Head of caudate nucleus (tissue), 42 donors: ENCODE measurements around the gene ADAM20.
"Not testable (repeated sequence)": the region's sequence is repeated elsewhere in the genome, so short reads cannot be mapped to it uniquely, and the experiment has no call there.

Experiments
- DNase-seq, 42 donors: peaks; one replicate each; pipeline versions ENCODE4 v3.0.0 to v3.0.0-alpha.2; 2020 to 2021; ENCODE audit warnings: mixed read lengths in 7 of 42
- intact Hi-C: fragments of 100-400 bp; cut with DNase I; formaldehyde crosslinking; loops from one replicate; pipeline ENCODE4 v1.15.0; 2022

ADAM20 gene

GRCh38 chr14:70534904-70535303 lies at the start of gene ADAM20:
ADAM20 (minus strand) TSS chr14:70535004; CDS start chr14:70524757, 10,247 bp downstream.
- DNase-seq: no peak
- intact Hi-C loops: no loop called here

- DNase-seq: no peak
- intact Hi-C loops: no loop called here
Observed at GRCh38 chr14:70576891-70577290, 42.1 kb upstream of the ADAM20 start.

- intact Hi-C loops: no loop called here
- DNase-seq: no peak
Observed at GRCh38 chr14:70573050-70573449, 38.2 kb upstream of the ADAM20 start.

GRCh38 chr14:70571139-70571538 lies 36.3 kb upstream of the ADAM20 start:
- intact Hi-C loops: no loop called here
- DNase-seq: no peak

GRCh38 chr14:70567791-70568190 lies 33.0 kb upstream of the ADAM20 start:
- intact Hi-C loops: no loop called here
- no peak for DNase-seq

GRCh38 chr14:70563869-70564268 lies 29.1 kb upstream of the ADAM20 start:
- intact Hi-C loops: no loop called here
- DNase-seq: peak in 25 of 42 donors; percentile 3 to 72 (median 19)

- intact Hi-C loops: no loop called here
- no peak for DNase-seq
Observed at GRCh38 chr14:70563417-70563816, 28.6 kb upstream of the ADAM20 start.

- no peak for DNase-seq
- intact Hi-C loops: no loop called here
Observed at GRCh38 chr14:70558356-70558755, 23.6 kb upstream of the ADAM20 start.

GRCh38 chr14:70555890-70556289 lies 21.1 kb upstream of the ADAM20 start:
- DNase-seq: no peak
- intact Hi-C loops: no loop called here

- no peak for DNase-seq
- intact Hi-C loops: no loop called here
Observed at GRCh38 chr14:70538087-70538486, 3.3 kb upstream of the ADAM20 start.

- intact Hi-C loops: no loop called here
- no peak for DNase-seq
Observed at GRCh38 chr14:70536830-70537229, 2.0 kb upstream of the ADAM20 start.

GRCh38 chr14:70530417-70530816 lies 4.4 kb downstream of the ADAM20 start:
- DNase-seq: no peak
- intact Hi-C loops: no loop called here

- intact Hi-C loops: no loop called here
Observed at GRCh38 chr14:70527501-70528105, 7.2 kb downstream of the ADAM20 start.

GRCh38 chr14:70525691-70526090 lies 9.1 kb downstream of the ADAM20 start:
- no peak for DNase-seq
- intact Hi-C loops: no loop called here

More at GRCh38 chr14:70527501-70528105, 7.2 kb downstream of the ADAM20 start:
- no peak for DNase-seq

GRCh38 chr14:70515811-70516210 lies 19.0 kb downstream of the ADAM20 start:
- intact Hi-C loops: no loop called here

GRCh38 chr14:70514168-70515069 lies 20.4 kb downstream of the ADAM20 start:
- no peak for DNase-seq
- intact Hi-C loops: no loop called here

More at GRCh38 chr14:70515811-70516210, 19.0 kb downstream of the ADAM20 start:
- DNase-seq: no peak

- no peak for DNase-seq
- intact Hi-C loops: no loop called here
Observed at GRCh38 chr14:70498191-70498590, 36.6 kb downstream of the ADAM20 start.

- DNase-seq: no peak
- intact Hi-C loops: no loop called here
Observed at GRCh38 chr14:70489579-70490200, 45.1 kb downstream of the ADAM20 start.

GRCh38 chr14:70477356-70478105 lies 57.3 kb downstream of the ADAM20 start:
- intact Hi-C loops, DNase-seq: not testable (repeated sequence)
